OCI-LY7 (cell line): ENCODE results near the gene TMEM132A. TPM values are rescaled to one million over a fixed set of nuclear protein-coding genes. Genes with fewer than 3 reads are reported as not detected.

Experiments used
- BruUV-seq: library from RNA; stranded (reverse); fragments of 400-500 nt; replicated peaks from 2 replicates; lab custom pipeline; 2021; lab: Mats Ljungman, UMichigan
- CTCF ChIA-PET: fragments of 300-600 bp; sonication (Branson Sonifier 250); formaldehyde crosslinking; loops from one replicate; lab custom pipeline; 2022; ENCODE audit warnings: antibody characterized with exemption; ENCODE audit not compliant: unreplicated experiment; lab: Charles Lee
- POLR2A ChIA-PET: fragments of 300-600 bp; sonication (Branson Sonifier 250); formaldehyde crosslinking; loops from one replicate; lab custom pipeline; 2022; ENCODE audit warnings: antibody characterized with exemption; lab: Charles Lee
- DNase-seq: peaks from one replicate; pipeline ENCODE4 v3.0.0-alpha.2; 2015; ENCODE audit warnings: low spot score
- H2AFZ ChIP-seq: fragments of 200-600 bp; sonication (generic), shearing (Covaris generic); 2 replicates; pipeline ENCODE4 v1.6.1; 2014; ENCODE audit warnings: mild to moderate bottlenecking, antibody characterized with exemption, low read length, moderate library complexity
- H3K27ac ChIP-seq: fragments of 200-600 bp; sonication (generic); 2 replicates; pipeline ENCODE4 v1.5.1; 2014; ENCODE audit warnings: mixed run types, low read depth, mild to moderate bottlenecking, moderate library complexity, low read length, inconsistent platforms; ENCODE audit not compliant: poor library complexity, severe bottlenecking
- H3K36me3 ChIP-seq: fragments of 200-600 bp; sonication (generic); 2 replicates; pipeline ENCODE4 v1.6.1; 2014; ENCODE audit warnings: mild to moderate bottlenecking, antibody characterized with exemption, low read length, moderate library complexity, mixed read lengths; ENCODE audit not compliant: insufficient read depth
- H3K4me1 ChIP-seq: fragments of 200-600 bp; sonication (generic); 2 replicates; pipeline ENCODE4 v1.5.1; 2014; ENCODE audit warnings: mild to moderate bottlenecking, low read length; ENCODE audit not compliant: insufficient read depth, poor library complexity, severe bottlenecking
- H3K4me2 ChIP-seq: fragments of 200-600 bp; sonication (generic); 2 replicates; pipeline ENCODE4 v1.6.1; 2014; ENCODE audit warnings: mild to moderate bottlenecking, low read length
- H3K4me3 ChIP-seq: fragments of 200-600 bp; sonication (generic); 2 replicates; pipeline ENCODE4 v1.5.1; 2014; ENCODE audit warnings: mild to moderate bottlenecking, low read depth, low read length; ENCODE audit not compliant: poor library complexity, severe bottlenecking
- H3K79me2 ChIP-seq: fragments of 200-600 bp; sonication (generic); 2 replicates; pipeline ENCODE4 v1.6.1; 2016; ENCODE audit warnings: low read depth, mild to moderate bottlenecking, low read length, moderate library complexity, mixed read lengths; ENCODE audit not compliant: insufficient read depth
- H3K9me2 ChIP-seq: fragments of 200-600 bp; sonication (generic); 2 replicates; pipeline ENCODE4 v1.6.1; 2016; ENCODE audit warnings: mild to moderate bottlenecking, low read length, mixed read lengths; ENCODE audit not compliant: insufficient read depth
- H3K9me3 ChIP-seq: fragments of 200-600 bp; sonication (generic); 2 replicates; pipeline ENCODE4 v1.6.1; 2014; ENCODE audit warnings: mild to moderate bottlenecking, mixed run types, low read length, mixed read lengths
- H4K20me1 ChIP-seq: fragments of 200-600 bp; sonication (generic); 2 replicates; pipeline ENCODE4 v1.6.1; 2014; ENCODE audit warnings: mild to moderate bottlenecking, antibody characterized with exemption, low read length, moderate library complexity, mixed read lengths; ENCODE audit not compliant: insufficient read depth
- EZH2phosphoT487 ChIP-seq: fragments of 200-600 bp; sonication (generic); IDR thresholded peaks from 2 replicates; pipeline ENCODE4 v1.6.1; 2018; ENCODE audit warnings: low read depth, borderline replicate concordance, mild to moderate bottlenecking, mixed run types, antibody characterized with exemption, low read length, moderate library complexity, mixed read lengths
- intact Hi-C: fragments of 100-400 bp; cut with micrococcal nuclease; formaldehyde crosslinking; loops from one replicate; pipeline ENCODE4 v1.10.0; 2022; ENCODE audit not compliant: unreplicated experiment
- total RNA-seq, 2 experiments: library from RNA; depleted of rRNA in 1 of 2; stranded (reverse); fragments of >200 nt in 1 of 2; shearing (Covaris generic) in 1 of 2; gene quantifications; 2 replicates each; pipeline ENCODE4 v1.2.3, GENCODE V29; 2014 to 2022
- TF ChIP-seq, protein P1 (sequence below): fragments of 200-600 bp; sonication (generic); conservative IDR thresholded peaks from 2 replicates; pipeline ENCODE4 v1.5.1; 2014; ENCODE audit warnings: mild to moderate bottlenecking, antibody characterized with exemption, low read length, moderate library complexity, mixed read lengths

The TMEM132A gene
- total RNA-seq, 2 experiments from 2014 or later, result 5.5 to 8.9 TPM

DNA sequence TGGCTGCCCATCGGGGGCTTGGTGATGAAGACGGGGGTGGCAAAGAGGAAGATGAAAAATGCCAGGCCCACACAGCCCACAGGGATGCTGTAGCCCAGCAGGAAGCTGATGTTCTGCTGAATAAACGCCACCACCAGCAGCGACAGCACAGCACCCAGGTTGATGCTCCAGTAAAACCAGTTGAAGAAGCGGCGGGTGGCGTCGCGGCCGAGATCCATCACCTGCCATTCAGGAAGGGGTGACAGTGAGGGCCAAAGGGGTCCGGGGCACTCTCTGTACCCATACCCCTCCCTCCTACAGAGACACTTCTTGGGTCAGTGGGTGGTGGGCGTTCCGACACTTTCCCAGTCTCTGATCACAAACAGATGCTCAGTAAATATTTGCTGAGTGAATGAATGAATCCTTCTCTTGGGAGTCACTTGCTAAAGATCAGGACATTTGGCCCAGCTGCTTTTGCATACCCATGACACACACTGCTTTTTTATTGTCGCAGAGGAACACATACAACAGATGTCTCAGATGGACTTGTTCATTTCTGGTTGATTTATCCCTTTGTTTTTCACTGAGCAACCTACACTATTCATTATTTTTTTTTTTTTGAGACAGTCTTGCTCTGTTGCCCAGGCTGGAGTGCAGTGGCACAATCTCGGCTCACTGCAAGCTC is 22.5 kb downstream of the TMEM132A start:
- no peaks in the 10 kb centered on the region for H3K9me2 ChIP-seq
- no peaks in the 10 kb centered on the region for H4K20me1 ChIP-seq
- H3K79me2 ChIP-seq, result peaks cover 3% of the 10 kb centered on the region; the same call in 1 of the 2 replicates
- DNase-seq, result no peak
- no peak overlapping the region for H3K4me3 ChIP-seq
- H3K27ac ChIP-seq, result no peak overlapping the region
- H2AFZ ChIP-seq, result no peak overlapping the region
- ChIA-PET POLR2A (no interaction called here), CTCF (no interaction called here)
- no peak for TF ChIP-seq EZH2phosphoT487
- TF ChIP-seq, protein P1, sequence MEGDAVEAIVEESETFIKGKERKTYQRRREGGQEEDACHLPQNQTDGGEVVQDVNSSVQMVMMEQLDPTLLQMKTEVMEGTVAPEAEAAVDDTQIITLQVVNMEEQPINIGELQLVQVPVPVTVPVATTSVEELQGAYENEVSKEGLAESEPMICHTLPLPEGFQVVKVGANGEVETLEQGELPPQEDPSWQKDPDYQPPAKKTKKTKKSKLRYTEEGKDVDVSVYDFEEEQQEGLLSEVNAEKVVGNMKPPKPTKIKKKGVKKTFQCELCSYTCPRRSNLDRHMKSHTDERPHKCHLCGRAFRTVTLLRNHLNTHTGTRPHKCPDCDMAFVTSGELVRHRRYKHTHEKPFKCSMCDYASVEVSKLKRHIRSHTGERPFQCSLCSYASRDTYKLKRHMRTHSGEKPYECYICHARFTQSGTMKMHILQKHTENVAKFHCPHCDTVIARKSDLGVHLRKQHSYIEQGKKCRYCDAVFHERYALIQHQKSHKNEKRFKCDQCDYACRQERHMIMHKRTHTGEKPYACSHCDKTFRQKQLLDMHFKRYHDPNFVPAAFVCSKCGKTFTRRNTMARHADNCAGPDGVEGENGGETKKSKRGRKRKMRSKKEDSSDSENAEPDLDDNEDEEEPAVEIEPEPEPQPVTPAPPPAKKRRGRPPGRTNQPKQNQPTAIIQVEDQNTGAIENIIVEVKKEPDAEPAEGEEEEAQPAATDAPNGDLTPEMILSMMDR, result no peak
- intact Hi-C loops, result no loop called here
- BruUV-seq, result no TSS peak
- H3K9me3 ChIP-seq, result no peaks in the 10 kb centered on the region
- H3K4me1 ChIP-seq, result peaks cover 31% of the 10 kb centered on the region
- peaks cover 5% of the 10 kb centered on the region; the same call in 1 of the 2 replicates for H3K36me3 ChIP-seq
- H3K4me2 ChIP-seq, result no peak overlapping the region

DNA sequence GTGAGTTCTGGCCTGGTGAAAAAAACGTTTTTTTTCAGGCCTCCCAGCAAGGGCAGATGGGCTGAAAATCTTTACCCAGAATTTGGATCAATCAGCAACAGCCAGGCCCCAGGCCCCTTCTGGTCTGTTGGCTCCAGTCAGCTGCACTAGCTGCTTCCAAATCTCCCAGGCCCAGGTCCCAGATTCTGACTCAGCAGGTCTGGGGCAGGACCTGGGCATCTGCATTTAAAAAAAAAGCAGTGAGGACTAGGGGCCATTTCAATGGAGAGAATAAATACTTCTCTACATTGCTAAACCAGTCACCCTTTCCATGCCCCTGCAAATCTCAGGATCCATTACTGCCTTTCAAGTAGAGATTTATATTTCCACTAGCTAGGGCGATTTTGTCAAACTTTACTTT is 23.4 kb downstream of the TMEM132A start:
- Histone ChIP-seq H4K20me1 (no peaks in the 10 kb centered on the region), H3K4me3 (no peak overlapping the region), H3K4me1 (peaks cover 31% of the 10 kb centered on the region), H2AFZ (no peak overlapping the region), H3K27ac (no peak overlapping the region), H3K9me2 (no peaks in the 10 kb centered on the region), H3K36me3 (peaks cover 5% of the 10 kb centered on the region; the same call in 1 of the 2 replicates), H3K4me2 (no peak overlapping the region), H3K79me2 (peaks cover 3% of the 10 kb centered on the region; the same call in 1 of the 2 replicates), H3K9me3 (no peaks in the 10 kb centered on the region)
- CTCF ChIA-PET, result no interaction called here
- intact Hi-C loops, result no loop called here
- POLR2A ChIA-PET, result interaction anchor here (1.2 kb wide), 1 partner anchor 34 kb away, joined by 3 read pairs; the partner anchor contains the start of gene TMEM109
- TF ChIP-seq, protein P1, result no peak
- TF ChIP-seq EZH2phosphoT487, result no peak
- DNase-seq, result no peak
- BruUV-seq, result no TSS peak

DNA sequence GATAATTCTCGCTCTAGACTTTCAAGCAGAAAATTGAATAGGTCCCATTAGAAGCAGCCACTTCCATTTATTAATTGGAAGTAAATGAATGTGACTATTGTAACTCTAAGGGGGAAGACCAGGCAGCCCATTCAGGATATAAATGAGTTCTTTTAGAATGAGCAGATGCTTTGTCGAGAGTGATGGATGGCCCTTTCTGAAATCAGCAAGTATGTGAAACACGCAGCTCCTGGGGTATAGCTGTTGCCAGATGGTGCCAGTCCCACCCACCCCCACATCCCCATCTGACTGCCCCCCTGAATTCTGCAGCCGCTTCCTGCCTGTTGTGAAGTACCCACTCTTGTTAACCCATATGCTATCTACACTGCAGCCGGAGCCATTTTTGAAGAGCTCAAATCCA is 24.0 kb downstream of the TMEM132A start:
- Histone ChIP-seq H3K4me1 (peaks cover 36% of the 10 kb centered on the region), H3K9me3 (no peaks in the 10 kb centered on the region), H3K9me2 (no peaks in the 10 kb centered on the region), H2AFZ (no peak overlapping the region), H3K4me2 (no peak overlapping the region), H3K4me3 (no peak overlapping the region), H4K20me1 (no peaks in the 10 kb centered on the region), H3K36me3 (no peaks in the 10 kb centered on the region), H3K79me2 (peaks cover 3% of the 10 kb centered on the region; the same call in 1 of the 2 replicates), H3K27ac (no peak overlapping the region)
- no peak for DNase-seq
- BruUV-seq, result no TSS peak
- TF ChIP-seq, protein P1, result no peak
- TF ChIP-seq EZH2phosphoT487, result no peak
- ChIA-PET POLR2A (interaction anchor here (0.6 to 1.2 kb wide), 2 partner anchors 8 to 34 kb away, joined by 3 to 6 read pairs; partner anchors contain the start of gene TMEM109), CTCF (no interaction called here)
- intact Hi-C loops, result no loop called here
